BE2C (cell line): Measurements from ENCODE around the gene PPP1R9A.

Source experiments
- DNase-seq: peaks from one replicate; pipeline ENCODE4 v3.0.0-alpha.2; 2020
- H3K27me3 ChIP-seq: fragments of 250-450 bp; sonication (Bioruptor Pico); 2 replicates; pipeline ENCODE4 v1.5.1; 2020; ENCODE audit warnings: mild to moderate bottlenecking
- H3K36me3 ChIP-seq: fragments of 250-450 bp; sonication (Bioruptor Pico); 2 replicates; pipeline ENCODE4 v1.5.1; 2020; ENCODE audit warnings: mild to moderate bottlenecking
- H3K4me1 ChIP-seq: fragments of 250-450 bp; sonication (Bioruptor Pico); 2 replicates; pipeline ENCODE4 v1.5.1; 2020
- H3K4me3 ChIP-seq: 2 replicates; pipeline ENCODE4 v1.5.1; 2011; ENCODE audit warnings: low read depth, low read length
- H3K9me3 ChIP-seq: fragments of 250-450 bp; sonication (Bioruptor Pico); 2 replicates; pipeline ENCODE4 v1.5.1; 2020
- TF ChIP-seq, protein P1 (sequence below): IDR thresholded peaks from 2 replicates; pipeline ENCODE4 v1.5.1; 2012; ENCODE audit warnings: mild to moderate bottlenecking, low read depth, low read length

PPP1R9A gene

DNA sequence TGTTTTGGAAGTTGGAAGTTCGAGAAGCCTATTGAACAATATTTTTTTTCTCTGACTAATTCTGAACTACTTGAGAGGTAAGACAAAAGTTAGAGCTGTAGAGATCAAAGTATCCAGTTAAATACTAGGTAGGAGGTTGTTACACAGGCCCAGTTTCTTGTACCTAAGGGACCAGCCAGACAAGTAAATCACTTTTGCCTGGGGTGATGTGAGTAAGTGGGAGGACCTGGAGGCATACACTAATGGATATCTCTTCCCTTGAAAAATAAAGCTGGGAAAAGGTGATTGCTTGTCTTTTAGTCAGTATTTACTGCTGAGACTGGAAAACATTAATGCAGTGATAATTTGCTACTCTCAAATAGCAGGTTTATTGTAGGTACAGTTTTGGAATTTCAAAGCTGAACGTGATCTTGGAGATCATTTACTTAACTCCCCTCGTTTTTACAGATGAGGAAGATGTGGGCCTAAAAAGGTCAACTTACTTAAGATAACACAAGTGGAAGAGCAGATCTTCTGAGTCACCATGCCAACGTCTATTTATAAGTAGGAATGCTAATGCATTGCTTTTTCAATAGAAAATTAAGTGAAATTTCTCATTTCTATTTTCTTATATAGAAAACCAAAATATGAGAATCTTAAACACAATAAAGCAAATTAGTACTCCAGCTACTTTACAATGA lies 181.3 kb downstream of the PPP1R9A start:
- DNase-seq, result no peak
- Histone ChIP-seq H3K27me3 (no peaks in the 10 kb centered on the region), H3K9me3 (no peaks in the 10 kb centered on the region), H3K36me3 (no peaks in the 10 kb centered on the region), H3K4me1 (no peaks in the 10 kb centered on the region), H3K4me3 (no peak overlapping the region)
- TF ChIP-seq, protein P1, sequence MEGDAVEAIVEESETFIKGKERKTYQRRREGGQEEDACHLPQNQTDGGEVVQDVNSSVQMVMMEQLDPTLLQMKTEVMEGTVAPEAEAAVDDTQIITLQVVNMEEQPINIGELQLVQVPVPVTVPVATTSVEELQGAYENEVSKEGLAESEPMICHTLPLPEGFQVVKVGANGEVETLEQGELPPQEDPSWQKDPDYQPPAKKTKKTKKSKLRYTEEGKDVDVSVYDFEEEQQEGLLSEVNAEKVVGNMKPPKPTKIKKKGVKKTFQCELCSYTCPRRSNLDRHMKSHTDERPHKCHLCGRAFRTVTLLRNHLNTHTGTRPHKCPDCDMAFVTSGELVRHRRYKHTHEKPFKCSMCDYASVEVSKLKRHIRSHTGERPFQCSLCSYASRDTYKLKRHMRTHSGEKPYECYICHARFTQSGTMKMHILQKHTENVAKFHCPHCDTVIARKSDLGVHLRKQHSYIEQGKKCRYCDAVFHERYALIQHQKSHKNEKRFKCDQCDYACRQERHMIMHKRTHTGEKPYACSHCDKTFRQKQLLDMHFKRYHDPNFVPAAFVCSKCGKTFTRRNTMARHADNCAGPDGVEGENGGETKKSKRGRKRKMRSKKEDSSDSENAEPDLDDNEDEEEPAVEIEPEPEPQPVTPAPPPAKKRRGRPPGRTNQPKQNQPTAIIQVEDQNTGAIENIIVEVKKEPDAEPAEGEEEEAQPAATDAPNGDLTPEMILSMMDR, result no peak

DNA sequence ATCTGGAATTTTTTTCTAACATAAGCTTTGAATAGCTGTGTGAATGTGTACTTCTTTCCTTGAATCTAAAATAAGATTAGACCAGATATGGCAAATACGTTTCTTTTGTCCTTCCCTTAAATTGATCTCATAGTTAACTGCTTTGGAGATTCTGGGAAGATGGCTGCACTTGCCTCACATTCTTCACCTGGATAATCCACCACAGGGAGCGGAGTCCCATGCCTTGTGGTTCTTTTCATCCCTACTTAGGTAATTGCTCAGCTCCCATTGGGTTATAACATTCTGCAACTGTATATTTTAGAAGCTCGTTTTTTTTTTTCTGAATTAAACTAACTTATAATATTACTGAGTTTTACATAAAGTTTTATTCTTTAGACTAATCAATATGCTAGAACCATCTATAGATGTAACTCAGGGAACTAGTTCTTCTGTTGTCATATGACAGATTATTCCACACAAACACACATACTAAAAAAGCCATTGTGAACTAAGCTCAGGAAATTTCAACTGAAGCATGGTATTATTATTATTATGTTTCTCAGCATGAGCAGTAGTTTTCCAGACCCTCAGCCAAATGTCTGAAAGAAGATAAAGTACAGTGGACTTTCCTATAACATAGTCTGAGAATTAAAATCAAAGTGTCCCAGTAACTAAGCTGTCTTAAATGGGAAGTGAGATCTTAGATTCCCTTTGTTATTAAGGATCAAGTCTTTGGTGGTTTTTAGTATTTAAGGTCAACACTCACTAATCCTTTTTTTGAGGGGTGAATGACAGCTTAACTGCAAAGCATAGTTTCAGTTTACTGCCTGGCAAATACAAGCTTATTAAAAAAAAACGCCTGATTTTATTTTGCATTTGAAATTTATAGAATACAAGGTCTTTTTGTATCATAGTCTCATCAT lies 182.3 kb downstream of the PPP1R9A start:
- Histone ChIP-seq H3K9me3 (no peaks in the 10 kb centered on the region), H3K27me3 (no peaks in the 10 kb centered on the region), H3K36me3 (no peaks in the 10 kb centered on the region), H3K4me1 (no peaks in the 10 kb centered on the region), H3K4me3 (no peak overlapping the region)
- no peak for DNase-seq
- TF ChIP-seq, protein P1, result no peak

DNA sequence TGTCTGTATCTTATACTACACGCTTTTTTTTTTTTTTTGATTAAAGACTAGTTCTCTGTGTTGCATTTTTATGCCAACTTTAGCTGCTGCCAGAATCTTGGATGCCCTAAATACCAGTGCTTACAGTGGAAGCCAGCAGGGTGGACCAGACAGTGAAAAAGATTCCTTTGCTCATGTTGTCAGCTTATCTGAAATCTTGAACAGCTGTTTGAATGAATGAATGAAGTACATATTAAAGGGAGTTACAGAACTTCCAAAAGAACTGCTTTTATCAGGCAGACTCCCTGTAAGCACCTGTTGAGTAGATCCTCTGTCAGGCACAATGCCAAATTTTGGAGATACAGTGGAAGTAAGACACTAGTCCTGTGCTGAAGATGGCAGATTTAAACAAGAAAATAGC lies 184.9 kb downstream of the PPP1R9A start:
- DNase-seq, result no peak
- TF ChIP-seq, protein P1, result no peak
- H3K4me1 ChIP-seq, result no peaks in the 10 kb centered on the region
- no peaks in the 10 kb centered on the region for H3K9me3 ChIP-seq
- no peak overlapping the region for H3K4me3 ChIP-seq
- no peaks in the 10 kb centered on the region for H3K36me3 ChIP-seq
- H3K27me3 ChIP-seq, result no peaks in the 10 kb centered on the region

DNA sequence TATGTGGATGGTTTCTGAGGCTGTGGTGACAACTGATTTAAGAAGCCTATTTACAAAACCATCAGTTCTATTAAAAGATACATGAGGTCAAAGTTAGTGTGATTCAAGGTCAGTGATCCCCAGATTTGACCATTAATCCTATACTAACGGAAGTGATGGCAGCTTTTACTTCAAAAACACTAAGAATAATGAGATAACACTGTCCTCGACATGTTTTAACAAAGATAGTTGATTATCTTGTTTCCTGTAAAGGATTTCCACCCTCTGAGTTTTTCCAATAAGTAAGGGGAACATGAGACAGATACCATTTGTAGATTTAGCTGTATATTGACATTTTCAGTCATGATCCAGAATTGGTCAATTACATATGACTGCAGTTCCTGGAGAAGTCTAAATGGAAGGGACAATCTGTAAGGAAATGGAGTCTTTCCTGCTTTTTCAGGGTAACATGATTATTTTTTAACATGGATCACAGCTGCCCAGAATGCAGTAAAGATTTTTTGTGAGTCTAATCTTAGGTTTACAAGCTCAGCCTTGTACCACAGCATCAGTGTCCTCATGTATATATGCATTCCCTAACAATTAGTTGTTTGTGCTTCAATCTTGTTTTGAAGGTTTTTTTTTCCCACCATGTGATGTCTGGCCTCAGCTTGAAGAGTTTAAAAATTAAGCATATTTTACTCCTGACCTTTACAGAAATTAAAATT lies 188.0 kb downstream of the PPP1R9A start:
- no peaks in the 10 kb centered on the region for H3K9me3 ChIP-seq
- H3K27me3 ChIP-seq, result no peaks in the 10 kb centered on the region
- no peaks in the 10 kb centered on the region for H3K36me3 ChIP-seq
- H3K4me3 ChIP-seq, result no peak overlapping the region
- DNase-seq, result no peak
- H3K4me1 ChIP-seq, result no peaks in the 10 kb centered on the region
- TF ChIP-seq, protein P1, result no peak

DNA sequence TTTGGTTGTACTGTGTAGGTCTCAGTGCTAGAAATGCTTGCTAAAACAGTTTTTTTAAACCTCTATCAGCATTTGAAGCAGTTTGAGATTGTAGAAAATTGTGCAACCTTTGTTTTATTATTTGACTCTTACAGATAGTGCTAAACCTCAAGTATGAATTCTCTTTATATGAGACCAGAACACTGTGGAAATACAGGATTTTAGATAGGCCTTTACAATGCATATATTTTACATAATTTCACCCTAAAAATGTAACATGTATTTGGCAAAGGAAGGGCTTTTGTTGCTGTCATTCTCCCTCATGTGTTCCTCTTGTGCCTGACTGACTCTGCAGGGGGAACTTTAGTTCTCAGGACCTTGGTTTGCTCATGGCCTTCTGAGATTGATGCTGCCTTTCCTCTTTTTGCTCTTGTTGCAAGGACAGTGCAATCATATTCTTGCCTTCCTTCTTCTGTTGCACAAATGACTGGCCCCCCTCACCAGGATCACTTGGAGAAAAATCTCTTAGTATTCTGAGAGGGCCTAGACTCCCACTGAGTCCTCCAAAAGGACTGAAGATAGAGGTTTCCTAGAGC lies 188.7 kb downstream of the PPP1R9A start:
- Histone ChIP-seq H3K9me3 (no peaks in the 10 kb centered on the region), H3K4me3 (no peak overlapping the region)

More for the DNA sequence above, 188.7 kb downstream of the PPP1R9A start:
- no peaks in the 10 kb centered on the region for H3K36me3 ChIP-seq
- TF ChIP-seq, protein P1, result no peak
- DNase-seq, result no peak
- H3K4me1 ChIP-seq, result no peaks in the 10 kb centered on the region
- no peaks in the 10 kb centered on the region for H3K27me3 ChIP-seq
